Esophagus muscularis mucosa (tissue), 4 donors: ENCODE measurements around the gene SLC6A19.

Experiments used
- EP300 ChIP-seq: sonication (generic); formaldehyde crosslinking; IDR thresholded peaks from one replicate; pipeline ENCODE4 v1.6.1; 2017; ENCODE audit warnings: antibody characterized with exemption
- POLR2A ChIP-seq: fragments of 450-650 bp; IDR thresholded peaks from one replicate; pipeline ENCODE4 v1.6.1; 2017; ENCODE audit warnings: antibody characterized with exemption, moderate library complexity, mild to moderate bottlenecking, low read depth
- POLR2AphosphoS5 ChIP-seq, 2 donors: sonication (generic); formaldehyde crosslinking; IDR thresholded peaks; one replicate each; pipeline ENCODE4 v1.6.1; 2017; ENCODE audit warnings: antibody characterized with exemption in 2 of 2
- TF ChIP-seq, protein P1 (sequence below), 3 experiments: fragments of 200-600 bp in 2 of 3; fragments of 450-650 bp in 1 of 3; sonication (generic) in 2 of 3; IDR thresholded peaks; one replicate each; pipeline ENCODE4 v1.5.1; 2017 to 2019; ENCODE audit warnings: antibody characterized with exemption in 3 of 3, mild to moderate bottlenecking in 2 of 3, moderate library complexity in 1 of 3

DNA sequence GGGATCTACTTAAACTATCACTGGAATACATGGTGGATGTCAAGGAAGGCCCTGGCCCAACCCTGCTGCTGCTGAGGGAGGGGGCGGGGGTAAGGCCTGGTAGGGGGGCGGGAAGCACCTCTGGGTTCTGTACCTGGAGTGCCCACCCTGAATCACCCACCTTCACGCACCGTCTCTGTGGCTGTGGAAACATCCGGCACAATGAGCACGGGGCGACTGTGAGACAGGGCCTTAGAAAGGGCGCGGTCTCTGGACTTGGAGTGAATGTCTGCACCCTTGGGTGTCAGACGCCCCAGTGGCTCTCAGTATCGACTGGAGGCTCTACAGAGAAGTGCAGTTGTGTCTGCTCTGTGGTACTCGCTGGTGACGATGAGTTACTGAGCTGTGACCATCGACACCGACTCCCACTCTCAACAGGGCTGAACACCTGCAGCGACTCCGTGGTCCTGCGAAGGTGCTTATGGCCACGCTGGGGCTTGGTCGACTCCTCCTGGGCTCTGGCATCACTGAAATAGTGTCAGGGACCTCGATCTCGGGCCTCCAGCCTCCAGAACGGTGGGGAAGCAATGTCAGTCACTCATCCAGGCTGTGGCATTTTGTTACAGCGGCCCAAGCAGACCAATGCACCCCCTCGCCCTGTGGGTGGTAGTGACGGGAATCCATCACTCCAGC is 25.5 kb upstream of the SLC6A19 start:
- TF ChIP-seq POLR2A (no peak), POLR2AphosphoS5 (IDR thresholded peaks at IDR 0.05) (no peak), EP300 (no peak)
- TF ChIP-seq, protein P1, sequence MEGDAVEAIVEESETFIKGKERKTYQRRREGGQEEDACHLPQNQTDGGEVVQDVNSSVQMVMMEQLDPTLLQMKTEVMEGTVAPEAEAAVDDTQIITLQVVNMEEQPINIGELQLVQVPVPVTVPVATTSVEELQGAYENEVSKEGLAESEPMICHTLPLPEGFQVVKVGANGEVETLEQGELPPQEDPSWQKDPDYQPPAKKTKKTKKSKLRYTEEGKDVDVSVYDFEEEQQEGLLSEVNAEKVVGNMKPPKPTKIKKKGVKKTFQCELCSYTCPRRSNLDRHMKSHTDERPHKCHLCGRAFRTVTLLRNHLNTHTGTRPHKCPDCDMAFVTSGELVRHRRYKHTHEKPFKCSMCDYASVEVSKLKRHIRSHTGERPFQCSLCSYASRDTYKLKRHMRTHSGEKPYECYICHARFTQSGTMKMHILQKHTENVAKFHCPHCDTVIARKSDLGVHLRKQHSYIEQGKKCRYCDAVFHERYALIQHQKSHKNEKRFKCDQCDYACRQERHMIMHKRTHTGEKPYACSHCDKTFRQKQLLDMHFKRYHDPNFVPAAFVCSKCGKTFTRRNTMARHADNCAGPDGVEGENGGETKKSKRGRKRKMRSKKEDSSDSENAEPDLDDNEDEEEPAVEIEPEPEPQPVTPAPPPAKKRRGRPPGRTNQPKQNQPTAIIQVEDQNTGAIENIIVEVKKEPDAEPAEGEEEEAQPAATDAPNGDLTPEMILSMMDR (IDR thresholded peaks at IDR 0.05), result no peak
